Ectodermal cell (in vitro differentiated cells): ENCODE data around the gene INF2.

Source experiments
- H3K27ac ChIP-seq: 2 replicates; pipeline ENCODE4 v1.7.0; 2013; ENCODE audit warnings: mild to moderate bottlenecking, low read depth, low read length; ENCODE audit not compliant: insufficient read depth, poor library complexity, severe bottlenecking
- H3K27me3 ChIP-seq: 2 replicates; pipeline ENCODE4 v1.7.0; 2013; ENCODE audit warnings: mild to moderate bottlenecking, low read length; ENCODE audit not compliant: insufficient read depth, control insufficient read depth, poor library complexity, severe bottlenecking
- H3K36me3 ChIP-seq: one replicate; pipeline ENCODE4 v1.7.0; 2013; ENCODE audit warnings: low read length; ENCODE audit not compliant: control insufficient read depth, insufficient read depth
- H3K4me1 ChIP-seq: one replicate; pipeline ENCODE4 v1.7.0; 2013; ENCODE audit warnings: low read length; ENCODE audit not compliant: control insufficient read depth, insufficient read depth
- H3K4me3 ChIP-seq: 2 replicates; pipeline ENCODE4 v1.7.0; 2013; ENCODE audit warnings: low read depth, low read length, control low read depth; ENCODE audit not compliant: insufficient read depth
- H3K9me3 ChIP-seq: 2 replicates; pipeline ENCODE4 v1.7.0; 2013; ENCODE audit warnings: mild to moderate bottlenecking, low read length, moderate library complexity; ENCODE audit not compliant: control insufficient read depth
- WGBS, 2 experiments: methylation state at CpG; one replicate each; pipeline ENCODE4 v1.1.7; 2013; ENCODE audit warnings: missing lambda C conversion rate in 2 of 2; 5-methylcytosine and 5-hydroxymethylcytosine counted together

Gene INF2

DNA sequence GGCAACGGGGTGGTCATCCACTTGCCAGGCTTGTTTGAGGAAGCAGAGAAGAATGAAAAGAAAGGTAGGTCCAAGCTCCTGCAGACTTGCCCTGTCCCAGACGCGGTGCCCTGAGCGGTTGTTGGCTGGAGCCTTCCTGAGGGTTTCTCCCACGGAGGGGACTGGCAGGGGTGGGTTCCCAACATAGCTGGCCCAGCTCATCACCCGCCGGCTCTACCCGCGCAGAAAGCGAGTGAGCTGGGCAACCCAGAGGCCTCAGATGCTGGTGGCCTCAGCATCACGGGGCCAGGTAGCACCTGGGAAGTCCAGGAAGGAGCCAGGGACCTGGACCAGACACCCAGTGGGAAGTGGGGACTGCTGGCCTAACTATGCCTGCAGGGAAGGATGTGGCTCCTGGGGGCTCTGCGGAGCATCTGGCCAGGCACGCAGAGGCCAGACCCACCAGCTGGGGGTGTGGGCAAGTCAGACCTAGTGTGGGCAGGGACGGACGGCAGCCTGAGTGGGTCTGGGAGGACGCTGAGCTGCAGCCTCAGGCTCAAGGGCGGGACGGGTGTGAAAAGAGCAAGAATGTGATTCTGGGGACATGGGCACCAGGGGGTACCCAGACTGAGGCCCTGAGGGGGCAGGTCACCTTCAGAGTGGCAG lies 49.1 kb downstream of the INF2 start:
- Histone ChIP-seq H3K9me3 (no peaks in the 10 kb centered on the region), H3K4me1 (no peaks in the 10 kb centered on the region), H3K36me3 (no peaks in the 10 kb centered on the region), H3K27me3 (no peaks in the 10 kb centered on the region), H3K4me3 (no peak overlapping the region), H3K27ac (no peak overlapping the region)
- WGBS, 2 experiments, result 91 to 93% methylated on average over 18 of the region's 18 CpGs

DNA sequence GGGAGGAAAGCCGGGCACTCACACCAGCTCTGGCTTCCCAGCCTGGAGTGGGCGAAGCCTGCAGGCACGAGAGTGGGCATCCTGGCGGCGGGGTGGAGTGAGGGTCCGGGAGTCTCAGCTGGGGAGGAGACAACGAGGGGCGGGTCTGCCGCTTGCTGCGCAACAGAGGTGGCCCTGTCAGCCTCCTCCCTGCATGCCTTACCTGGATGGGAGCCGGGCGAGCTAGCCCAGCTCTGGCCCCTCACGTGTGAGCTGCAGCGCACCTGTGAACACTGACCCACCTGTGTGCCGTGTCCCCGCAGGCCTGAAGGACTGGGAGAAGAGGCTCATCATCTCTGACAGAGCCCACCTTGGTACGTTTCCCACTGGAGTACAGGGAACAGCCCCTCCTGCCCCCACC lies 49.6 kb downstream of the INF2 start:
- Histone ChIP-seq H3K36me3 (no peaks in the 10 kb centered on the region), H3K27me3 (no peaks in the 10 kb centered on the region), H3K4me3 (no peak overlapping the region), H3K4me1 (no peaks in the 10 kb centered on the region), H3K9me3 (no peaks in the 10 kb centered on the region), H3K27ac (no peak overlapping the region)
- 93 to 96% methylated on average over 17 of the region's 17 CpGs for whole genome bisulfite sequencing, 2 experiments

DNA sequence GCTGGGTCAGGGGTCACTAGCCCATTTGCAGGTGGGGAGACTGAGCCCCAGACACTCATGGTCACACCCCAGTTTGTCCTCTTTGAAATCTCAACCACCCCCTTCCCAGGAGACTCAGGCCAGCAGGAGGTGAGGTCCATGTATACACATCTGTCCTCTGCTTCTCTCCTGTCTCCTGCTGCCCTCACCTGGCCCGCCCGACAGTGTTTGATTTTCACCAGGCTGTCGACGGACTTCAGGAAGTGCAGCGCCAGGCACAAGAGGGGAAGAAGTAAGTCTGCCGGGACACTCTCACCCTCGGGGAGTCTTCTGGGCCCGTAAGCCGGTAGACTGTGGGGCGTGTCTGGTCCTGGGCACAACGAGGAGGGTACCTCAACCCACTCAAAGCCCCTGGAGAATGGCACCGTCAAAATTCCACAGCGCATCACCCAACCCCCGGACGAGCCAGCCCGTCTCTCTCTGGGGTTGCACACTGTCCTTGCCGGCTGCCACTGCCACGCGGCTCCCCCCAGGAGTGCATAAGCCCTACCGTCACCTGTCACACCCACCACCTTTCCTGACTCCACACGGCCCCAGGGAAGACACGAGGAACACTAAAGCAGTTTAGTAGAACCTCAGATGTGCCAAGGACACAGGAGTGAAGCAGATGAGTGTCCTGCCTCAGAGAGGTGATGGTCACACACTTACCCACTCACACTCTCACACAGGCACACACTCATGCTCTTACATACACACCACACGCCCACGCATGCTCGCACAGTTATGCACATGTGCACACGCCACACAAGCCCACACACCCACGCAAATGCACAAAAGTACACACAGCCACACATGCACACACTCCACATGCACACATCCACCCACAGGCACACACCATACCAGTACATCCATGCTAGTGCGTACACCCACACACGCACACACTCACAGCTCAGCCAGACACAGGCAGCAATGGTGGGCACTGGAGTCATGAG lies 50.4 kb downstream of the INF2 start:
- Histone ChIP-seq H3K4me3 (no peak overlapping the region), H3K9me3 (no peaks in the 10 kb centered on the region), H3K4me1 (no peaks in the 10 kb centered on the region), H3K27ac (no peak overlapping the region), H3K27me3 (no peaks in the 10 kb centered on the region), H3K36me3 (no peaks in the 10 kb centered on the region)
- 91% methylated on average over 29 of the region's 29 CpGs for WGBS, 2 experiments

DNA sequence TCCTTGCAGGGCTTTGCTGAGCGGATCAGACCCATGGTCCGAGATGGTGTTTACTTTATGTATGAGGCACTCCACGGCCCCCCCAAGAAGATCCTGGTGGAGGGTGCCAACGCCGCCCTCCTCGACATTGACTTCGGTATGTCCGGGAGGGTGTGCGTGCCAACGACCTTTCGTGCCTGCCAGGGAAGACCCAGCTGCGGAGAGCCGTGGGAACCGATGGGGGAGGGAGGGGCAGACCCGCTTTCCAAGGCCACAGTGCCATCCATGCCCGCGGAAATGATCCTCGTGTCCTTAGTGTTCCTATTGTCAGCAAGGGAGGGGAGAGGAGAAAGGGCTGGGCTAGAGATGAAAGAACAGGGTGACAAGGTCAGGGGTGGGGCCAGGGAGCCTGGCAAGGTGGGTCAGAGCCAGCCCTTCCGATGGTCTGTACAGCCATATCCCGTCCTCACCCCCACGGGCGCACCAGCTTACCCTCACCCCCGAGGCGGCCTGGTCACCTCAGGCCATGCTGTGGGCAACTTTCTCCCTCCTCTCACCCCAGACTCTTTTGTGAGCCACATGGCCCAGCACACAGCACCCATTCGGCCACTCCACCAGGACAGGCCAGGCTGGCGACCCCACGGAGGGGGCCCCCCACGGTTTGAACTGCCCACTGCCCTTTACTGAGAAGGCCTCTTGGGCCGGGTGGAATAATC lies 51.8 kb downstream of the INF2 start:
- Histone ChIP-seq H3K4me1 (no peaks in the 10 kb centered on the region), H3K4me3 (no peak overlapping the region), H3K27ac (no peak overlapping the region), H3K36me3 (no peaks in the 10 kb centered on the region), H3K27me3 (no peaks in the 10 kb centered on the region), H3K9me3 (no peaks in the 10 kb centered on the region)
- 93% methylated on average over 29 of the region's 29 CpGs for WGBS, 2 experiments

DNA sequence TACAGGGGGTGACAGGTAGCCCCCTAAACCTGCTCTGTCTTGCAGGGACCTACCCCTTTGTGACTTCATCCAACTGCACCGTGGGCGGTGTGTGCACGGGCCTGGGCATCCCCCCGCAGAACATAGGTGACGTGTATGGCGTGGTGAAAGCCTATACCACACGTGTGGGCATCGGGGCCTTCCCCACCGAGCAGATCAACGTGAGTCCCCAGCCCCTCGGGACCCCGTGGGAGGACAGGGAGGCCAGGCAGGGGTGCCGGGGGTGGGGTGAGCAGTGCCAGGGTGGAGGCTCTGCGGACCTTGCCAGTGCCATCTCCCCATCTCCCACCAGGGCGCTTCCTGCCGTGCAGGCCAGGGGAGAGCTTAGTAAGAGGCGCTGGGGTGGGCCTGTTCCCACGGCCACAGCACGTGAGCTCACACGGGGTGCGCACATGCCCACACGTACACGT lies 52.4 kb downstream of the INF2 start:
- H3K4me3 ChIP-seq, result no peak overlapping the region
- H3K36me3 ChIP-seq, result no peaks in the 10 kb centered on the region
- no peaks in the 10 kb centered on the region for H3K9me3 ChIP-seq
- WGBS, 2 experiments, result 93 to 94% methylated on average over 23 of the region's 23 CpGs
- H3K4me1 ChIP-seq, result no peaks in the 10 kb centered on the region
- no peak overlapping the region for H3K27ac ChIP-seq
- H3K27me3 ChIP-seq, result no peaks in the 10 kb centered on the region

DNA sequence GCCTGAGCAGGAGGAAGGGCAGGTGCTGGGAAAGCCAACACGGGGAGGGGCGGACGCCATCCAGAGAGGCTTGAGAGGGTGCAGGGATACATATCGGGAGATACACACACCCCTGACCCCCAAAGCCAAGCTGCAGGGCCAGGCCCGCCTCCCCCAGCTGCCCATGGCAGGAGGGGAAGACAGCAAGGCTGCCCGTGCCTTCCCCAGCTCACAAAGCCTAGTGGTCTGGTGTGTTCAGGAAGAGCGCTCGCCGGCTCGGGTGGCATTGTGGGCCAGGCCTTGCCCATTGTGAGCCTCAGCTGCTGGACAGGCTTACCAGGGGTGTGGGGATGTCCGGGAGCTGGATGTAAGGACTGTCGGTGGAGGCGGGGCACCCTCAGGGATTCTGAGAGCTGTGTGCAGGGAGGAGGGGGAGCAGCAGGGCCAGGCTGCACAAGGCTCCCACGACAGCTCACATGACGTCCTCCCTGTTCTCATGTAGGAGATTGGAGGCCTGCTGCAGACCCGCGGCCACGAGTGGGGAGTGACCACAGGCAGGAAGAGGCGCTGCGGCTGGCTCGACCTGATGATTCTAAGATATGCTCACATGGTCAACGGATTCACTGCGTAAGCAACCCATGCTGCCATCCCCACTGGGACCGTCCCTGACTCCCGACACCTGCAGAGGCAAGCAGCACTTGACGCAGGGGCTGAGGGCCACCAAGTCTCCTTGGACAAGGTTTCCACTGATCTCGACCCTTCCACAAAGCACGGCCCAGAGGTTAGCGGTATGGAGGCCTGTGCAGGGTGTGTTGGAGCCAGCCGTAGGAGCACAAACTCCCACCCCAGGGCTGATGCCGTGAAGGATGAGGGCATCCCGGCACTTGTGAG lies 53.4 kb downstream of the INF2 start:
- no peaks in the 10 kb centered on the region for H3K36me3 ChIP-seq
- no peak overlapping the region for H3K27ac ChIP-seq
- WGBS, 2 experiments, result 93 to 94% methylated on average over 32 of the region's 32 CpGs
- no peak overlapping the region for H3K4me3 ChIP-seq
- H3K4me1 ChIP-seq, result no peaks in the 10 kb centered on the region
- no peaks in the 10 kb centered on the region for H3K27me3 ChIP-seq
- no peaks in the 10 kb centered on the region for H3K9me3 ChIP-seq

DNA sequence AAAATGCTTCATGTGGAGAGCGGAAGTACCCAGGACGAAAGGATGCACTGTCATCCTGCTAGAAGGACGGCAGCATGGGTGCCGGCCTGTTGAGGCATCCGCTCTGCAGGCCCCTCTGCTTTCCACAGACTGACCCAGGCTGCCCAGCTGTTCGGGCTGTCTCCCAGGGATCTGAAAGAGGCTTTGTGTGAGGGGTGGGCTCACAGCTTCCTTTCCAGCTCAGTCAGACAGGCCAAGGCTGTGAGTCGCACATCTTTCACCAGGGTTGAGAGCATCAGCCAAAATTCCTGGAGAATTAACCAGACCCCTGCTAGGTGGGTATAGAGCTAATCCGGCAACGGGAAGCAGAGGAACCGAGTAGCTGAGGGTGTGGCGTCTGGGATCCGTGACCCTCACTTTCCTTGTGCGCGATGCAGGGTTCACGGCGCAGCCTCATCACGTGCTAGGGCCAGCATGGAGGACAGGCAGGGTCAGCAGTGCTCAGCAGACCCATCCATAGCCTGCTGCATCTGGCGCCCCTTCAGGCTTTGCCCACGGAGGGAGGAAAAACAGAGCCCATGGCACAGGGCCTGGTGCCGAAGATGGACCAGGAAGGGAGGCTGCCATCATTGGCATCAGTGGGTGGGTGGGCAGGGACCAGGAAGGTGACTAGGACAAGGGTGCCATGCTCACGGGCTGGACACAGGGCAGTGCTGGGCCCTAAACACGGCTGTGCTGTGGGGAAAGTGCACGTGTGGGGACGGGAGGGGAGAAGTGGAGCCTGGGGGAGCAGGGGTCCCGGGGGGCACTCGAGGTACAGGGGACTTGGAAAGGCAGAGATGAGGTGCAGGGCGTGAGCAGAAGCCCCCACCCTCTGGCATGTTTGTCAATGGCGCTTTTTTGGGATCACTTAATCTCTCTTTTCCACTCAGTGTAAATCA lies 54.3 kb downstream of the INF2 start:
- Histone ChIP-seq H3K36me3 (no peaks in the 10 kb centered on the region), H3K27ac (no peak overlapping the region), H3K9me3 (no peaks in the 10 kb centered on the region), H3K4me3 (no peak overlapping the region), H3K27me3 (no peaks in the 10 kb centered on the region), H3K4me1 (peaks cover 7% of the 10 kb centered on the region)
- WGBS, 2 experiments, result 89 to 90% methylated on average over 28 of the region's 28 CpGs

DNA sequence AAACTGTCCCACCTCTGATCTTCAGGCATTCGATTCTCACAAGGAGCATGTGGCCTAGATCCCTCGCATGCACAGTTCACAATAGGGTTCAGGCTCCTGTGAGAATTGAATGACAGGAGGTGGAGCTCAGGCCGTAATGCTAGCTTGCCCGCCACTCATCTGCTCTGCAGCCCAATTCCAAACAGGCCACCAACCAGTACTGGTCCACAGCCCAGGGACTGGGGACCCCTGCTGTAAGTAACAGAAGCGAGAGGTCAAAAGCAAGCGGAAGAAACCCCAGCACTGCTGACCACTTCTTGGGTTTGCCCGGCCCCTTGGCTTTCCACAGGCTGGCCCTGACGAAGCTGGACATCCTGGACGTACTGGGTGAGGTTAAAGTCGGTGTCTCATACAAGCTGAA lies 55.1 kb downstream of the INF2 start:
- Histone ChIP-seq H3K36me3 (no peaks in the 10 kb centered on the region), H3K27ac (no peak overlapping the region), H3K4me1 (peaks cover 8% of the 10 kb centered on the region), H3K27me3 (no peaks in the 10 kb centered on the region), H3K9me3 (no peaks in the 10 kb centered on the region), H3K4me3 (no peak overlapping the region)
- WGBS, 2 experiments, result 85 to 88% methylated on average over 10 of the region's 10 CpGs

DNA sequence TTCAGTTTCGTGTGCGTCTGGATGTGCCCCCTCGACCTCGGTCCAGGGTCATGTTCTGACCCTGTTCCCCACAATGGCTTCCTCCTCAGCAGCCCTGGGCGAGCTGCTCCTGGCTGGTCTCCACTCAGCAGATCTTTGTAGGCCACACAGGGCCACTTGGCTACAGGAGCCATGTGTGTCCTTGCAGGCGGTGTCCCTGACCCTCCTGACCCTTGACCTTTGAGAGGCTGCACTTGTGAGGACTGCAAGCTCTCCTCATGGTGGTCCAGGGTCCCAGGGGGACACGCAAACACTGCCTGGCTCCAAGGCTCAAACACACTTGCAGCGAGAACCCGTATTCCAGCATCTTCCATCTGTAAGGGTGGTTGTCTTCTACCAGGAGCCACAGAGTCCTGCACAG lies 56.0 kb downstream of the INF2 start:
- Histone ChIP-seq H3K36me3 (peaks cover 4% of the 10 kb centered on the region), H3K4me3 (no peak overlapping the region), H3K27me3 (no peaks in the 10 kb centered on the region), H3K27ac (no peak overlapping the region), H3K9me3 (no peaks in the 10 kb centered on the region), H3K4me1 (peaks cover 8% of the 10 kb centered on the region)
- 96 to 97% methylated on average over 9 of the region's 9 CpGs for WGBS, 2 experiments
